Activated naive CD4-positive, alpha-beta T cell (primary cell): ENCODE data around the gene CXCL12.

Experiments
- DNase-seq, 4 experiments: peaks; one replicate each; lab custom pipeline; 2025; lab: John Stamatoyannopoulos, UW

Gene CXCL12

DNA sequence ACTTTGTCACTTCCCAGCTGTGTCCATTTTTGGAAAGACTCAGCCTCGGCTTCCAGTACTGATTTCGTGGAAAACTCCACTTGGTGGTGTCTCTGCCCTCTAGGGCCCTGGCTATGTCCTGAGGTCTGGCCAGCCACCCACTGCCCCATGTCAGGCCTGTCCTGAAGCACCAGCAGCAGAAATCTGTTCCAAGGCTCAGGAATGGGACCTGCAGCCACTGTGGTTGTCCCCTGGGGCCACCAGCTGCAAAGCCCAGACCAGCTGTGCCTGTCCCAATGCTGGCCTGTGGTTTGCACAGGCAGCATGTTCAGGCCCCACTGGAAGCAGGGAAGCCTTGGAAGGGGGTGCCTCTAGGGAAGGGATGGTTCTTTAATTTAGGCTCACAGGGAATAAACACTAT, 21.2 kb downstream of the CXCL12 start:
- DNase-seq, result no peak

DNA sequence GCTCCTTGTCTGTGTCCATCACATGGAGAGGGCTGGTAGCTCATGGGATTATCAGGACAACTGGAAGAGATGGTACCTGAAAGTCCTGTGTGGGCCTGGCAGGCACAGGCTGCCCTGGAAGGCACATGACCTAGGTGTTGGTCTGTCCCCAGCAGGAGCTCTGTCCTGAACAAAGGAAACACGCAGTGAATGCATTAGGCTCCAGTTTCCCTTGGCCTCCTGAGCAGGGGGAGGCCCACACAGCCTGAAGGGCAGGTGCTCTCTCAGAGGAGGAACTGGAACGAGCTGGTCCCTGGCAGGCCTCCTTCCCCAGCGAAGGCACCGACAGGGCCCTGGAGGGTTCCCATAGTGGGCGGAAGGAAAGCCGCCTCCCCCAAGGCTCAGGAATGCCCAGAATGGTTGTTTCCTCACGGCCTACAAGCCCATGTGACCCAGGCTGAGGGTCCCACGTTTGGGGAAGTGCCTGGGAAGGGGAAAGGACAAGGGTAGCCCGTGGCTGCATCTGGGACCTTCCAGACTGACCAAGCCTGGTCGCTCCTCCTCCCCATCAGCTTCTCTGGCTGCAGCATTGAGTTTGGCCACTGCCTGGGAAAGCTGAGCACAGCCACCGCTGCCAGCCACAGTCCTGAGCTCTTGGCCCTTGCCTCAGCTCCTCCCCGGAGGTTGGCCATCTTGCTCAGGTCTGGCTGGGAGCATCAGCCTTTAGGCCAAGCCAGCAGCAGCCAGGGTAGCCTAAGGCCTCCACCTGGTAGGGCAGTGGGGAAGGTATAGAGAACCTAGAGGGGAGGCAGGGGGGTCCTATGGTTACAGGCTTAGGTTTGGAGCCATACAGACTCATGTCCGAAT, 21.8 kb downstream of the CXCL12 start:
- no peak for DNase-seq

DNA sequence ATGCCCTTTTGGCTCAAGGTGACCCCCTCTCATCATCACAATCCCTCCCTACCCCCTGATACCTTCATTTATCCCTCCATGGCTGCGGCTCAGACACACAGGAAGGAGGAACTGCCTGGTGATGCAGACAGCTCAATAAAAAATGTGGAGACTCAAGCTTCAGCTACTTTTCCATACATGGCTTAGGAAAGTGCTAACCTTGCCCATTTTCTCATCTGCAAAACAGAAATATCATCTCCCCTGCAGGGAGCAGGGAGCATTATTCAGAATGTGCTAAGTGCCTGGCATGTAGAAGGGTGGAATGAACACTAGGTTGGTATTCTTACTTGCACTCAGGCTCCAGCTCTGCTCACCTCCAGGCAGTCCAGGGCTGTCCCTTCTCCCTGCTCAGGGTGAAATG, 23.8 kb downstream of the CXCL12 start:
- no peak for DNase-seq

DNA sequence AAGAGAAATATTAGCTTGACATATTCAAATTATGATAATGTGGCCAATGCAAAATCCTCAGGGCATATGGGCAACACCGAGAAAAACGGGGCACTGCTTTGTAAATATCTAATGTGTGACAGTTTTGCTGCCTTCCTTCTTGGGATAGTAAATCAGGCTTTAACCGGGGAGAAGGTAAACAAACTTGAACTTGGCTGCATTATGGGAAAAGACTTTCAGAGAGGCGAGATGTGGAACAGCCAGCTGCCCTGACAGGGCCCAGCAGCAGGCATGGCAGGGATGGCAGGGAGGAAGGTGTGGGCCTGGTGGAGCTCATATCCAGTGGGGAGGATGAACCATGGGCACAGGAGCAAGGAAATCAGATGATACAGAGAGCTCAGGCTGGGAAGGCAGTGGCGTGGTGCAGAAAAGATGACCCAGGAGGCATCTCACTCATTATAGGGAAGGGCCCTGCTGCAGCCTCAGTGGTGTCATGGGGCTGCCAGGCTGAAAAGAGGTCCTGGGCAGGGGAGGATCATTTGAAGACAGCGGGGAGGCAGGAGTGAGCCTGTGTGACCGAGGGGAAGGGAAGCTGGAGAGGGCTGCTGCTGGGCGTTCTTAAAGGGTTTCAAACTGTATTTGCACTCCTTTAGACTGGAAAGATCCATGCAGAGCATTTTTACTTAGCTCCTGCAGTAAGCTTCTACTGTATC, 26.7 kb downstream of the CXCL12 start:
- no peak for DNase-seq

DNA sequence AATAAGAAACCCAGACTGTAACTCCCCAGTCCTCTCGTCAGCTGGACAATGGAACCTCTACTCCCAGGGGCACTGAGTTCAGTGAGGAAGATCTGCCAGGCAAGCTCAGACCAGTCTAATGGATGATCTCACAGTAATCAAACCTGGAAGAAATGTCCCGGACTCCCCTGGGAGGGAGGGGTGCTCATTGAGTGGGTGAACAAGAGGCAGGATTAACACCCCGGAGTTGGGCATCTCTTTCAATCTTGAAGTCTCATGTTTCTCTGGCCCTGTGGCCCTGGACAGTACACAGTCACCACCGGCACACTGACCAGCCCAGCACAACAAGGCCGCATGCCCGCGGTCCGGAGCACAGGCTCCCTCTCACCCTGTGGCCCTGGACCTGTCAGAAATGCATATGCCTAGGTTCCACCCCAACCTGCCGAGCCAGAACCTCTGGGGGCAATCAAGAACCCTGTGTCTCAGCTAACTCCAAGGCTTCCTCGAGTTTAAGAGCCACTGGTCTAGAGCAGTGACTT, 27.8 kb downstream of the CXCL12 start:
- DNase-seq, result no peak

DNA sequence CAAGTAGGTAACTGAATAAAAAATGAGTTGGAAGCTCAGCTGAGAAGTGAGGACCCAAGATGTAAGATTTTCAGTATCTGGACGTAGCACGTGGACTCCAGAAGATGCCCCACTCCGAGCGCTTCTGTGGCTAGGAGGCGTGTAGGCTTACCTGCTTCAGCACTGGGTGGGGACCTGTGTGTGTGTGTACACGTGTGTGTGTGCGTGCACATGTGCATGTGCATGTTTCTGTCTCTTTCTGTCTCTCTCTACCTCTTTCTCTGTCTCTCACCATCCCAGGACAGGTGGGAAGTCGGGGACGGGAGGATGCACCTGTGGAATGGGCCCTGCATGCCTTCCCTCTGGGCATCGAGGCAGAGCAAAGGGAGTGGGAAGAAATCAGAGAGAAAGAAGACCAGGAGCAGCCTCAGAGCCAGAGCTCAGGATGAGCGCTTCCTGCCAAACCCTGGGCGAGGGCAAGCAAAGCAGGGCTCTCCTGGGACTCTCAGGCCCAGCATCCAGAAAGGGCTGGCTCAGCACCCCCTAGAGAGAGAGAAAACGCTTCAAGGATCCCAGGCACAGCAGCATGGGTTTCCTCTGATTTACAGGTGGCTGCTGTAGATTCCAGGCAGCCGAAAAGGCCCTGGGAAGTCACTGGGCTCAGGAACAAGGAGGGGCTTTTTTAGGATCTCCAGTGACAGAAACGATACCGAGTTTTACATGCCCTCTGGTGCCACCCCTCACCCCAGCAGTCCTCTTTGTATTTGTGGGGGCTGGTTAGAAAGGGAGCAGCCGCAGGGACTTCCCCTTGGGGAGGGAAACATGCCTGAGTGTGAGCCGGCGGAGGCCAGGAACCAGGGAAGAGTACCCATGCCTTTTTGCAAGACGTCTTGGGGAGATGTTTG, 28.5 kb downstream of the CXCL12 start:
- no peak for DNase-seq

DNA sequence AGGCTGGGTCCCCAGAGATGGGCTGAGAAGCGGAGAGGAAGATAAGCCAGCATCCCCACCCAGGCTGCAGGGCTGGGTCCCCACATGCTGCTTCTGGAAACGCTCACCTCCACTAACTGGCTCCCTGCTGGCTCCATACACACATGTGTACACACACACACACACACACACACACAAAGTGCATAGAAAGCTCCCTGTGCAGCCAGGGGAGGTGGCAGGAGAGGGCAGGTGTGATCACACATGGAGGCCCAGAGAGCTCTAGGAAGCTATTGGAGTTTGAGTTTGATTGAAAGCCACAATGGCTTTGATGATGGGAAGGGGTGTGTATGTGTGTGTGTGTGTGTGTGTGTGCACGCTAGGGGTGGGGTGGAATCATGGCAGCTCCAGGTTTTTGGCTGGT, 29.3 kb downstream of the CXCL12 start:
- no peak for DNase-seq

DNA sequence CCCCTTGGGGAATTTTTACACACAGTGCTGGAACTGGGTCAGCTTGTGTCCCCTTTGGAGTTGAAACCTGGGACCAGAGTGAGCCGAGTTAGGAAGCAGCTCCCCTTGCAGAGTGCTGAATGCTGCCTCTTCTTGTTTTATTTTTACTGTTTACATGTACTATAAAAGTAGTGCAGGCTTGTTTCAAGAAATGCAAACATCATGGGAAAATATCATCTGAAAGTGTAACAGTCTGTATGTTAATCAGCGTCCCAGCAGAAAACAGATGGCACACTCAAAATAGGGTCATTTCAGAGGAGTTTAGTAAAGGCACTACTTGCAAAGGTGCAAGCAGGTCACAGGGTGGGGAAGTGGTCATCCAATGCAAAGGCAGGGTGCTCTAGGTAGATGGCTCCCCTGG, 30.1 kb downstream of the CXCL12 start:
- DNase-seq, result no peak

DNA sequence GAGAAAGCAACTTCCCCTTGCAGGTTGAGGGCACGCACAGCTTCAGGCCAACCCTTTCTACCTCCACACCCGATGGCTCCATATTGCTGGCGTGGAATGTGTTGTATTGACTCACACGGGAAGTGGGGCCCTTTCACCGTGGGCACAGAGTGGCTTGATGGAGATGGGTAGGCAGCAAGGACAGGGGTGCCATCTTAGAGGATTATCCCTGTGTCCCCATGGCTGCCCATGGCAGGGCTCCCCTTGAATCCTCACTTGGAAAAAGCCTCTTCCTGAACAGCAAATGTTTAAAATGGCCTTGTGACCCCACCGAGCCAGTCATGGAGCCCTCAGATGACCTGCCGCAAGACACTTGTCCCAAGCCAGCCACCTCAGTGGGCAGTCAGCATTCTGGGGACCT, 31.2 kb downstream of the CXCL12 start:
- DNase-seq, result no peak

DNA sequence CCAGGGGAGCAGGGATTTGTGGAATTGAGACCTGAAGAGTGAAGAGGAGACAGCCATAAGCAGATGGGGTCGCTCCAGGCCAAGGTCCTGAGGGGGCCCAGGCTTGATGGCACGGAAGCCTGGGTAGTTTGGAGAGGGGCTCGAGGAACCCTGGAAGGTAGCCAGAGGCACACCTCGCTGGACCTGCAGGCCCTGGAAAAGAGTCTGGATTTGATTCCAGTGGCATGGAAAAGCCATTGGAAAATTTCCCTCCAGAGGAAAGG, 31.8 kb downstream of the CXCL12 start:
- DNase-seq, result no peak

DNA sequence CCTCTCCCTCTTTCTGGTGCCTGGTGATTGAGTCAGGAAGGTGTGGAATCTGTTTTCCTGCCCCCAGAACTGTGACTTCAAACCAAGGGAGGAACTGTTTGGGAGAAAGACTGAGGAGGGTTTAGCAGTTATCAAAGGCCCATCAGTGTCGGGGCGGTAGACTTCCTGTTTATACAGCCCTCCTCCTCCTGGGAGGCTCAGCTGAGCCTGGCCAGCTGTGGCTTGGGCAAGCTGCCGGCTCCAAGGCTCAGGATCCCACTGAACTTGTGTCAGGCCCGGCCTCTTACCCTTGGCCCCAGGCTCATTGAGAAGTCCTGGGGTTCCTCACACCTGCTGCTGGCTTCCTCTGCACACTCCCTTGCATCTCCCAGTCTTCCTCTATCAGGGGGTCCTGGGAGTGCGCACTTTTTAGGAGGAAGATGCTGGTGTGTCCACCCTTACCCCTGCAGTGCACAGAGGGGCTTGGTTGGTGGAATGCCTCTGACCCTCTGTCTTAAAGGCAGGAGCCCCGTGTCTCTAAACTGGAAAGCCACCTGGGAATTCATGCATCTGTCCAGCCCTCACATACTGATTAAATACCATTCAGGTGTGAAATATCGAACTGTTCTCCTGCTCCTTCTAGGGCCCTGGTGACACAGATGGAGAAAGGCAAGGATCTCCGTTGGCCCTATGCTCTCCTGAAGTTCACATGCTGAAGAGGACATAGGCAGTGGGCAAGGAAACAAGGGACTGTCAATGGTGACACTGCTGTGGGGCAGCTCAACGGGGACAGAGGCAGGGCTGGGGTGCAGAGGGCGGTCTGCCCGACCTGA, 32.4 kb downstream of the CXCL12 start:
- no peak for DNase-seq

DNA sequence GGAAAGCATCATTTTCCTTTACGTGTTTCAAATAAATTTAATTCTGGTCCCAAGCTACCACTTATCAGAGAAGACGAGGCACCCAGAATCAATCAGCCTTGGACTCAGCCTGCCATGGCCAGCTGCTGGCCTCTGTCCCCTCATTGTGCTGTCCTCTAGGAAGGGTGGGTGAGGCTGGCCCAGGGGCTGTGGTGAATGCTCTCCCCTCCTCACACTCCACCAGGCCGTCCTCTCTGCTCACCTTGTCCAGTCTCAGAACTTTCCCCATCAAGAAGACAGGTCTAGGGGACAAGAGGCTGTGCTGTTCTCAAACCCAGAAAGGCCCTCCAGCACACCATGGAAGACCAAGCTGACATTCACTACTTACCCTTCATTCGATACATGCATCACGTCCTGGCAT, 36.4 kb downstream of the CXCL12 start:
- no peak for DNase-seq

DNA sequence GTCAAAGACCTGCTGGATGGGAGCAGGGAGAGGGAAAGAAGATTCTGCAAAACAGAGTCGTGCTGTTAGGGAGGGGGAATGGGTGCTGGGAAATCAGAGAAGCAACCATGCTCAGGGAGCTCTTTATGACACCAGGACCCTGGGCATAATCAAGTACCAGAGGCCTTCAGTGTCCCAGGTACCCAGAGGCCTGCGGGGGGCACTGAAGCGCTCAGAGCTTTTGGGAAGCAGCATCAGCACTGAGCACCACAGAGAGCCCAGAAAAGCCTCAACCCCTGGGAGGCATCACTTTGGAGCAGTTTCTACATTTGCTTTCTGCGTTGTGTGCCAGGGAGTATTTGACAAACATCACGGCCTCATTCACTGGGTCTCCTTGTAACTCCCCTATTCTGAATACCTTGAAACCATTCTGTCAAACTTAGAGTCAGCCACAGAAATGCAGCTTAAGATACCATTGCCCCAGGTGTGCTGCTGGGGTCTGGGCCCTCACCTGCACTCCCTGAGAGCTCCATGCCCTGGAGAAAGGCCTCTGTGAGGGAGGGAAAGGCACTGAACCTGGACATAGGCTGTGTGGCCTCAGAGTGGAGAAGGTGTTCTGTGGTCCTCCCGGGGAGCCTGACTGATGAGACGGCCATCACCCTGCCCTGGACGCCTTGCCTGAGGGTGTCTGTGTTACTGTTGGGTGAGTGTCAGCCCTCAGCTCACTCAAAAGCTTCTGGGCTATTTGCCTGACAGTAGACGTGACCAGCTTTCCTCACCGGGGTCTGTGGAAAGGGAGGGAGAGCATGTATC, 37.1 kb downstream of the CXCL12 start:
- DNase-seq, result no peak

DNA sequence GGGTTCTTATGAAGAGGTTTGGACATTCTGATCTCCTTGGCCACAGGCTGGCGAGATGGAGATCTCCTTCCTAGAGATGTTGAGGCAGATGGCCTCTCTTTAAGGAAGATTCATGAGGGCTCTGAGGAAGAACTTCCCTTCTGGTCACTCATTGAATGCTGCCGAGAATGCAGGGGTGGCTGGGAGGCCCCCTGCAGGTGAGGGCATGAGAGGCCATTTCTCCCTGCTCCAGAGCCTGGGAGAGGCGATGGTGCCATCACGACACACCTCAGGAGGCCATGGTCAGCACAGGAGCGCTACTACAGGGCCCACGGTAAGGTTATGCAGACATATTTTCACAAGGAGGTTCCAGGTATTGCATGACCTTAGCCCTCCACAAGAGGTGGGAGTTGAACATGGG, 40.2 kb downstream of the CXCL12 start:
- no peak for DNase-seq

DNA sequence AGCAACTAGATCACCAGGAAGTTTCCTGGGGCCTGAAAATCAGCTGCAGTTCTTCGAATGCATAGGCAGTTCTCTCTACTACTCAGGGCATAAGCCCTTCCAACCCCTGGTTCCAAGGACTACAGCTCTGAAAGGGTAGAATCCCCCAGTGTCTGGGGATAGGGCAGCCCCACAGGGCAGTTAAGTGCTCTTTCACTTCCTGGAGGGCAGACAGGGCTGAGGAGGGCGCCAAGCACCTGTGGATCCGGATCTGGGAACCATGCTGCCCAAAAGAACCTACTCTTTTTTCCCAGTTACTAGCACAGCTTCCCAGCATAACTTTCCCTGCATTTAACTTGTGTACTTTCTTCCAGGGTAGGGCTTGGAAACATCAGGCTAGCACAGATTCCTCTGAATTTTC, 41.1 kb downstream of the CXCL12 start:
- no peak for DNase-seq

DNA sequence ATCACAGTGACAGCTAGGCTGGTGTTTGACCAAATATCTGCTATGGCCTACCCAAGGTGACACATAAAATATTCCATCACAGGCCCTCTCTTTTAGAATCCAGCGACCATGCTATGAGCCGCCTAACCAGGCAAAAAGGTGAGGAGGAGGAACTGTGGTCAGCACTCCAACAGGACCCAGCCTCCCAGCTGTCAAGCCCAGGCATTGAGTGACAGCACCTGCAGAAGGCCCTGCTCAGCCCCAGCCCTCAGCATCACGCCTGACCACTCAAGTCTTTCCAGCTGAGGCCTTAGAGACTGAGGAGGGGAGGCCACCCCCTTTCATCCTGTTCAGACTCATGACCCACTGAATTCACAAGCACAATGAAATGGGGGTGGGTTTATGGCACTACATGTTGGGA, 43.0 kb downstream of the CXCL12 start:
- no peak for DNase-seq

DNA sequence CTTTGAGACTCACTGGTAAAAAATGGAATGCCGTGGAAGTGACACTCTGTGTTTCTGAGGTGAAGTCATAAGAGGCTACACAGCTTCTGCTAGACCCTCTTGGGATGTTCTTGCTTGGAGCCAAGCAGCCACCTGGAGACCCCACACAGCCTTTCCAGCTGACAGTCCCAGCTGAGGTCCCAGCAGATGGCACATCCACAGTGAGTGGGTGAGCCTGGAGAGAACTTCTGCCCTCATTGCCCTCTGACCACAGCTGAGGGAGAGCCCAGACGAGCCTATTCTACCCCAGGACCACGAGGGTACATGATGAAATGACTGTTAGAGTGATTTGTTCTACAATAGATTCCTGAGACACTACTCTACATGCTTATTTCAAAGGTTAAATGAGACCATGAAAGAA, 44.3 kb downstream of the CXCL12 start:
- DNase-seq, result no peak

DNA sequence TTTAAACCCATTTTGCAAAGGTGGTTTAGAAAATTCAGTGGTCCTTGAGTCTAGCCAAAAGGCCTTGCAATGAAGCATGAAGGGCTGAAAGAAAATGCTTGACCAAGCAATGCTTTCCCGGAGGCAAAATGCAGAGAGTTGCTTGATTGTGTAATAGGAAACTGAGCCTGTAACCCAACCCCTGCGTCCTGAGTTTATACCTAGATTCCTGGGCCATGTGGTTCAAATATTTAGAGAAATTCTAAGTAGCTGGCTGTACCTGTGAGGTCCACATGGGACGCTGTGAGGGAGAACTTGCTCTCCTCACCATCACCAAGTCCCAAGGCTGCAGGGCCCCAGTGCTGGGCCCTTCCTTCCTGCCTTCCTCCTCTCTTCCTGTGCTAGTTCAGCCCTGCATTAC, 45.7 kb downstream of the CXCL12 start:
- DNase-seq, result no peak

DNA sequence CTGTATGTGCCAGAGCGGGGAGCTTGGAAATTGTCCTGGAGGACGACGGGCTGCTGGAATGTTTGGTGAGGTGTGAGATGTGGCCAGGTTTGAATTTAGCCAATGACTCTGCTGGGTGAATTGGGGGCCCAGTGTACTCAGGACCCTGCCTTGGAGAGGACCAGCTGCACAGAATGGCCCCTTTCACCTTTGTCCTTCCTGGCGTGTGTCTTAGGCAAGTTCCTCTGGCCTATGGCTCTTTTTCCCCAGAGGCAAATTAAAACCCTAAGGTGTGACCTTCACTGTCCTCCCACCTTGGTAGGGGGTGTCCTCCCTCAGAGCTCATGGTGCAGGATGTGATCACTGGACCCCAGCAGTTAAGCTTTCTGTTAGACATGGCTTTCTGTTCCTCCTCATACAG, 47.8 kb downstream of the CXCL12 start:
- DNase-seq, result no peak

DNA sequence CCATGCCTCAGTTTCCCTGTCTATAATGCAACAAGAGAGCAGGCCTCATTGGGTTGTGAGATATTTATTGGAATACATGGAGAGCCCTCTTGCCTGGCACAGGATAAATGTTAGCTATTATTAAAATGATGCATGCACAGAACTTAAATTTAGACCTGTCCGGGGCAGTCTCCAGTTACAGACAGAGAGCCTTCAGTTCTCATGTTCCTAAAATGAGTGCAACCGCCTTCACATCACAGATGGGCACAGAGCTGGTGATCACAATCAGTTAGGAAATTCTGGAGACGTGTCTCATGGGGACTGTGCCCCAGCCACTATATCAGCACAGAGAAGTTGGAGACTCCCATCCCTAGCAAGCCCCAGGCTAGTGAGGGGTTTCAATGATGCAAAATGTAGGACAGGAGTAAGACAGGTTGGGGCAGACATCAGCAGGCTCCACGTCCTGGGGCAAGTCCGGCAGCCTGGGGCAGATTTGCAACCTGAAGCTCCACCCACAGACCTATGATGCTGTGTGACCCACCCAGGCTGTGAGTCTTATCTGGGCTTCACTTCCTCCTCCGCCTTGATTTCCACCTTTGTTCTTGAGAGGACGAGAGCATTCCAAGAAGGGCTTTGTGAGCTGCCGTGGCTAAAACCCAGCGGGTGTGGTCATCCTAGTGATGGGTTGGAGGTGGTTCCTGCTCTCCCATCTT, 49.4 kb downstream of the CXCL12 start:
- no peak for DNase-seq
